Measurements from ENCODE around the gene INSL4.

The INSL4 gene

DNA sequence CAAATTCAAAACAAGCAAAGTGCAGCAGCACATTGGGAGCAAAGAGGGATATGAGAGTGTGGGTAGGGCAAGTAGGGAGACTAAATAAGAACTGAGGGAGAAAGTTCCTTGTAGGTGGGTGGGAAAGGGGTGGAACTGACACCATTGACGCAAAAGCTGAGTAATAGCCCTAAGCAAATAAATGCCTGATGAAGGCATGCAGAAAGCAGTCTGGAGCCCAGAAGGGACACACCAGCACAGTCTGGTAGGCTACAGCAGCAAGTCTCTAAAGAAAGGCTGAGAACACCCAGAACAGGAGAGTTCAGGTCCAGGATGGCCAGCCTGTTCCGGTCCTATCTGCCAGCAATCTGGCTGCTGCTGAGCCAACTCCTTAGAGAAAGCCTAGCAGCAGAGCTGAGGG lies at the start of gene INSL4:
TSS of gene INSL4 (plus strand) at position 208 of the 400 bp plus-strand sequence. CDS start at position 313, 105 bp downstream.
- no peak within 1 kb of the TSS for H3K9ac ChIP-seq (ENCODE audit: low read length in 5 of 5)
- no peaks in the 10 kb centered on the region for H3K4me1 ChIP-seq (ENCODE audit: control insufficient read depth in 5 of 5, insufficient read depth in 5 of 5, low read length in 5 of 5)
- H3K27ac ChIP-seq (ENCODE audit: low read depth, low read length) = no peak within 1 kb of the TSS
- peaks cover 0 to 3% (median 0%) of the 10 kb centered on the region in 5 donors for H3K9me3 ChIP-seq (ENCODE audit: control insufficient read depth in 5 of 5, low read length in 5 of 5)
- no peak within 1 kb of the TSS for H3K4me3 ChIP-seq (ENCODE audit: low read depth in 1 of 5, low read length in 5 of 5)
- no peaks in the 10 kb centered on the region for H3K36me3 ChIP-seq (ENCODE audit: control insufficient read depth in 5 of 5, insufficient read depth in 5 of 5, low read length in 5 of 5)
- no peaks in the 10 kb centered on the region for H3K27me3 ChIP-seq (ENCODE audit: control insufficient read depth in 5 of 5, insufficient read depth in 4 of 5, low read length in 5 of 5)

DNA sequence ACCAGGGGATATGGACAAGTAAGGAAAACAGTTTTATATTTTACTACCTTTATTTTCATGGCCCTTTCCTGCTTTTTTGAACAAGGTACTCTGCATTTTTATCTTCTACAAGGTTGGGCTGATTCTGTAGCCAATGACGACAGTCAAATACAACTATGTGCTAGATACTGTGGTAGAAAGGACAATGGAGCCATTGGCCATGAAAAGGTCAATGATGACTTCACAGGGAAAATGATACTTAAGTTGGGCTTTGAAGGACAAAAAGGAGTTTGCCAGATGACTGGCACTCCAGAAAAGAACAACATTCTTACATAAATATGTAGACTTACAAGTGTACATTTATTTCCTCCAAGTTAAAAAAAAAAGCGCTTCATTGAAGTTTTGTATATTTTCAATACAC lies 46.4 kb upstream of the INSL4 start:
- H3K4me3 ChIP-seq (ENCODE audit: low read depth in 1 of 5, low read length in 5 of 5) = no peak overlapping the region
- no peak overlapping the region for H3K9ac ChIP-seq (ENCODE audit: low read length in 5 of 5)
- H3K27me3 ChIP-seq (ENCODE audit: control insufficient read depth in 5 of 5, insufficient read depth in 4 of 5, low read length in 5 of 5) = peaks cover 0 to 7% (median 0%) of the 10 kb centered on the region in 5 donors
- peaks cover 0 to 7% (median 6%) of the 10 kb centered on the region in 5 donors for H3K4me1 ChIP-seq (ENCODE audit: control insufficient read depth in 5 of 5, insufficient read depth in 5 of 5, low read length in 5 of 5)
- H3K9me3 ChIP-seq (ENCODE audit: control insufficient read depth in 5 of 5, low read length in 5 of 5) = peaks cover 0 to 3% (median under 1%) of the 10 kb centered on the region in 5 donors
- H3K27ac ChIP-seq (ENCODE audit: low read depth, low read length) = no peak overlapping the region
- H3K36me3 ChIP-seq (ENCODE audit: control insufficient read depth in 5 of 5, insufficient read depth in 5 of 5, low read length in 5 of 5) = no peaks in the 10 kb centered on the region

DNA sequence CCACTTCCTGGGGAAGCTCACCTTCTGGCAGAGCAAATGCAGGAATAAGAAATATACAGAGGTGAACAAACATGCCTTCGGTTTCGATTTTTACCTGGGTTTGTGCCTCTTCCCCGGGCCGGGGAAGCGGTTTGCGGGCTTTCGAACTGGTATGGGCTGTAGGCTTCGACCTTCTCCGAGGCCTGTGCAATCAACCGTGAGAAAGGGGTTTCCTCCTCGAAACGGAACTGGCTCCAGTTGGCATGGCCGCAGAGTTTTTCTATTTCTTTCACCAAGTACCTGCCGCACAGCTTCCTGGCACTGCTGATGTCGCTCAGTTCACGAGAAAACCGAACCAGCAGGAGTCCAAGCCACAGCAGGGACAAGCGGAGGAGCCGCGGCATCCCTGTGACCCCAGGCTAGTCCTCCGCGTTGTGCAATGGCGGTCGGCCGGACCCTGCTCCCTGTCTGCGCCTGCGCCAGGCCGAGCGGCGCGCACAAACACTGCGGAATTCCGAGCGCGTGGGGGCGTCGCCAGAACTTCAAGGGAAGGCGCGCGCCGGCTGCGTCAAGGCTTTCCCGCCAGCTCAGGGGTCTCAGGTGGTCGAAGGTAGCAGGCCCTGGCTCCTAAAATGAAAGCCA lies 45.9 kb upstream of the INSL4 start, which contains the start of gene INSL6:
TSS of gene INSL6 (minus strand) at position 420 of the 621 bp plus-strand sequence. CDS start at position 383, 37 bp downstream.
- Histone ChIP-seq H3K4me1 (ENCODE audit: control insufficient read depth in 5 of 5, insufficient read depth in 5 of 5, low read length in 5 of 5) (peaks cover 0 to 7% (median 6%) of the 10 kb centered on the region in 5 donors), H3K27ac (ENCODE audit: low read depth, low read length) (no peak within 1 kb of the TSS), H3K4me3 (ENCODE audit: low read depth in 1 of 5, low read length in 5 of 5) (no peak within 1 kb of the TSS), H3K27me3 (ENCODE audit: control insufficient read depth in 5 of 5, insufficient read depth in 4 of 5, low read length in 5 of 5) (peaks cover 0 to 7% (median 0%) of the 10 kb centered on the region in 5 donors), H3K36me3 (ENCODE audit: control insufficient read depth in 5 of 5, insufficient read depth in 5 of 5, low read length in 5 of 5) (no peaks in the 10 kb centered on the region), H3K9me3 (ENCODE audit: control insufficient read depth in 5 of 5, low read length in 5 of 5) (peaks cover 0 to 3% (median 0%) of the 10 kb centered on the region in 5 donors), H3K9ac (ENCODE audit: low read length in 5 of 5) (no peak within 1 kb of the TSS)

DNA sequence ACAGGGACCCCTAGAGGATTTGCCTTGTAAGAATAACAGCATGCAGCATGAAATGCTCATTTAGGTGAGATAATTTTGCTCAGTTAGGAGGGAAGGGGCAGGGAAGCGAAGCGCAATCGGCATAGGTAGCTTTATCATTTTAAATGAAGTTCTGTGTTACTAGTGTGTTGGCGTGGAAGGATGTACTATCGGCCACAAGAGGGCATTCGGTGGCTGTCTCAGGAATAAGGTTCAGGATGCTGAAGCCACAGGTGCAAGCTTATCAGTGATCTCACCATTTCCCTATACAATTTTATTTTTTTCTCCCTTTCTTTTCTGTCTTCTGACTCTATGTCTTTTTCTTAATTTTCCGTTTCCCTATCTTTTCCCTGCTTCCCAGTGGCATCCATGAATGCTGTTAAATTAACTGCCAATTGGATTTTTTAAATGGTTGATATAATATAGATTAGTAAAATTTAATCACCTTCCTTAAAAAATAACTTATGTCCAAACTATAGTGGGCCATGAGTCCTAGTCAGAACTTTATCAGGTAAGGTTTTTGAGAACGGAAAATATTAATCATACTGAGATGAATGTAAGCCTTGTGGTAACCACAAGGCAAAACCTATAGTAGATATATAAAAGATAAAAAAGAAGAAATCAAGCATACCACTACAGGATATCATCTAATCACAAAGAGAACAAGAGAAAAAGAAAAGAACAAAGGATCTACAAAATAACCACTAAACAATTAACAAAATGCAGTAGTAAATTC lies 44.6 kb upstream of the INSL4 start:
- peaks cover 0 to 3% (median 0%) of the 10 kb centered on the region in 5 donors for H3K9me3 ChIP-seq (ENCODE audit: control insufficient read depth in 5 of 5, low read length in 5 of 5)
- peaks cover 0 to 7% (median 6%) of the 10 kb centered on the region in 5 donors for H3K4me1 ChIP-seq (ENCODE audit: control insufficient read depth in 5 of 5, insufficient read depth in 5 of 5, low read length in 5 of 5)
- H3K9ac ChIP-seq (ENCODE audit: low read length in 5 of 5) = no peak overlapping the region
- H3K4me3 ChIP-seq (ENCODE audit: low read depth in 1 of 5, low read length in 5 of 5) = no peak overlapping the region
- no peaks in the 10 kb centered on the region for H3K36me3 ChIP-seq (ENCODE audit: control insufficient read depth in 5 of 5, insufficient read depth in 5 of 5, low read length in 5 of 5)
- H3K27ac ChIP-seq (ENCODE audit: low read depth, low read length) = no peak overlapping the region
- H3K27me3 ChIP-seq (ENCODE audit: control insufficient read depth in 5 of 5, insufficient read depth in 4 of 5, low read length in 5 of 5) = peaks cover 0 to 7% (median 0%) of the 10 kb centered on the region in 5 donors

DNA sequence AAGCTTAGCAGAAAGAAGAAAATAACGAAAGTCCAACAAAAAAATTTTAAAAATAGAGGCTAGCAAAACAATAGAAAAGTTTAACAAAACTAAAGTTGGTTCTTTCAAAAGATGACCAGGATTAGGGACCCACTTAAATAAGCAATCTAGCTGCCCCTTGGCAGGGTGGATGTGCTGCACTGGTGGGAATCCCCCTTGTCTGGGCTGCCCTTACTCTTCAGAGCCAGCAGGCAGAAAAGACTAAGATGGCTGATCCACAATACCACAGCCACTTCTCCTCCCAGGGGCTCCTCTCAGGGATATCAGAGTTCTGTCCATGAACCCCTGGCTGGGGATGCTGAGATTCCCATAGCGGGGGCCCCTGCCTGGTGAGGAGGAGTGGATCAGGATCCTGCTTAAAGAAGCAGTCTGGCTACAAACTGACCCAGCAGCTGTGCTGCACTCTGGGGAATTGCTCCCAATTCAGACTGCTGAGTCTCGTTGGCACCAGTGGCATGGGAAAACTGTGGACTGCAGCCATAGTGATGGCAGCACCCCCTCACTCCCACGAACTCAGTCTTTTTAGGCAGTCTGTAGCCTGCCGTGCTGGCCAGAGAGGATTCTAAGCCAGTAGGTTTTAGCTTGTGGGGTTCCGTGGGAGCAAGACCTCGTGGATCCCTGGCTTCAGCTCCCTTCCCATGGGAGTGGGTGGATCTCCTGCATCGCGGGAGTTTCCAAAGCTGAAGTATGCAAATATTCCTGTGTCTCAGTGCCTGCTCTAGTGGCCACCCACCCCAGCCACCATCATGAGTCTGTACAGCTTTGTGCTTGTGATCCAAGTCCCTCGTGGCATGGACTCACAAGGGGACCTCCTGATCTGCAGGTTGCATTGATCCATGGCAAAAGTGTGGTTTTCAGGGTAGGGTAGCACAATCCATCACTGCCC lies 42.9 kb upstream of the INSL4 start:
- Histone ChIP-seq H3K9ac (ENCODE audit: low read length in 5 of 5) (peak overlapping the region in 1 of 5 donors; percentile 96), H3K27me3 (ENCODE audit: control insufficient read depth in 5 of 5, insufficient read depth in 4 of 5, low read length in 5 of 5) (peaks cover 0 to 7% (median 0%) of the 10 kb centered on the region in 5 donors), H3K27ac (ENCODE audit: low read depth, low read length) (no peak overlapping the region), H3K36me3 (ENCODE audit: control insufficient read depth in 5 of 5, insufficient read depth in 5 of 5, low read length in 5 of 5) (no peaks in the 10 kb centered on the region), H3K9me3 (ENCODE audit: control insufficient read depth in 5 of 5, low read length in 5 of 5) (peaks cover 0 to 3% (median 0%) of the 10 kb centered on the region in 5 donors), H3K4me3 (ENCODE audit: low read depth in 1 of 5, low read length in 5 of 5) (peak overlapping the region in 1 of 5 donors; percentile 45), H3K4me1 (ENCODE audit: control insufficient read depth in 5 of 5, insufficient read depth in 5 of 5, low read length in 5 of 5) (peaks cover 0 to 7% (median 6%) of the 10 kb centered on the region in 5 donors)

DNA sequence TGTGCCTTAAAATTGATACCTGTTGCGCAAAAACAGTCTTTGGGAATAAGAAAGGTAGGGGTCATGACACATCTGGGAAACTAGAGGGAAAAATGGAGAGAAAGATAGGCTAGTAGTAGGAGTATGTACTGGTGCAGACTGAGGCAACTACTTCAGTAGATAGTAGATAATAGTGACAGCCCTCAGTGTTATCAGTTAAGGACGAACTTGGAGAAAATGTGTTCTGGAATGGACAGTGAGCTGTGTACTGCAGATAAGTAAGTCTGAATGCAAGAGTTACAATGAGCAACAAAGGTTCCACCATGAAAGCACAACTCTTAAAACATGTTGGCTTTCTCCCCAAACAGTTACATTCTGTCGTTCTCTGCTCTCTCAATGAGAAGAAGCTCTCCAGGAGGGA lies 39.2 kb upstream of the INSL4 start:
- Histone ChIP-seq H3K4me3 (ENCODE audit: low read depth in 1 of 5, low read length in 5 of 5) (no peak overlapping the region), H3K4me1 (ENCODE audit: control insufficient read depth in 5 of 5, insufficient read depth in 5 of 5, low read length in 5 of 5) (peaks cover 0 to 7% (median 6%) of the 10 kb centered on the region in 5 donors), H3K27me3 (ENCODE audit: control insufficient read depth in 5 of 5, insufficient read depth in 4 of 5, low read length in 5 of 5) (peaks cover 0 to 7% (median 0%) of the 10 kb centered on the region in 5 donors), H3K36me3 (ENCODE audit: control insufficient read depth in 5 of 5, insufficient read depth in 5 of 5, low read length in 5 of 5) (no peaks in the 10 kb centered on the region), H3K9ac (ENCODE audit: low read length in 5 of 5) (no peak overlapping the region), H3K9me3 (ENCODE audit: control insufficient read depth in 5 of 5, low read length in 5 of 5) (peaks cover 0 to 3% (median 0%) of the 10 kb centered on the region in 5 donors), H3K27ac (ENCODE audit: low read depth, low read length) (no peak overlapping the region)

DNA sequence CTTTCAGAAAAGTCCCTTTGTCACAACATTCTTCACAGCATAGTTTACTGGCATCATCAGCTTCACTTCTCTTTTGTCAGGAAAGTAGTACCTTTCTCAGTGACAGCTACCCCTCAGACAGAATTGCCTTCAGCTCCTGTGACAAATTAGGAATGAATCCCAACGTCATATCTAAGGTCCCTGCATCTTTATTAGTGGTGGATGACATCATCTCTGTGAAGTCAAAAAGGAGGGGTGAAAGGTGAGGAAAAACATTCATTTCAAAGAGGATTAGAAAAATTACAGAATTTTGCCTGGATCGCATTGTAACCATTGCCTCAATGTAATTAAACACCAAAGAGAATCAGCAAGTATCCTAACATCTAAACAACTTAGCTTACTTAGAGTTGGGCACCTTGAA lies 37.9 kb upstream of the INSL4 start:
- Histone ChIP-seq H3K9ac (ENCODE audit: low read length in 5 of 5) (no peak overlapping the region), H3K4me3 (ENCODE audit: low read depth in 1 of 5, low read length in 5 of 5) (no peak overlapping the region), H3K27ac (ENCODE audit: low read depth, low read length) (no peak overlapping the region), H3K4me1 (ENCODE audit: control insufficient read depth in 5 of 5, insufficient read depth in 5 of 5, low read length in 5 of 5) (peaks cover 0 to 5% (median 3%) of the 10 kb centered on the region in 5 donors), H3K27me3 (ENCODE audit: control insufficient read depth in 5 of 5, insufficient read depth in 4 of 5, low read length in 5 of 5) (peaks cover 0 to 4% (median 0%) of the 10 kb centered on the region in 5 donors), H3K36me3 (ENCODE audit: control insufficient read depth in 5 of 5, insufficient read depth in 5 of 5, low read length in 5 of 5) (no peaks in the 10 kb centered on the region), H3K9me3 (ENCODE audit: control insufficient read depth in 5 of 5, low read length in 5 of 5) (peaks cover 0 to 5% (median 0%) of the 10 kb centered on the region in 5 donors)

DNA sequence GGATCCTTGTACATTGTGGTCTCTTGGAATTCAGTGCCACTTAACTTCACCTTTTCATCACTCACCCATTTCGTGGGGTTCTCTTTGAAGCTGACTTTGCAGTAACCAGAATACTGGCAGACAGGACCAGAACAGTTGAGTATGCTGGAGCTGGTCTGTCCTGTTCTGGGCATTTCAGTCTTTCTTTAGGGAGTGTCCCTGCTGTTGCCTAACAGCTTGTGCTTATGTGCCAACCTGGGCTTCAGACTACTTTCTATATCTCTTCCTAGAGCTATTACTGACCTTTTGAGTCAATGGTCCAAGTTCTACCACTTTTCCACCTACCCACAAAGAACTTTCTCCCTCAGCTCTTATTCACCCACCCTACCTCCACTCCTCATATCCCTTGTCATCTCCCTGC lies 35.8 kb upstream of the INSL4 start:
- Histone ChIP-seq H3K27ac (ENCODE audit: low read depth, low read length) (no peak overlapping the region), H3K9me3 (ENCODE audit: control insufficient read depth in 5 of 5, low read length in 5 of 5) (peaks cover 0 to 2% (median 0%) of the 10 kb centered on the region in 5 donors), H3K9ac (ENCODE audit: low read length in 5 of 5) (no peak overlapping the region), H3K27me3 (ENCODE audit: control insufficient read depth in 5 of 5, insufficient read depth in 4 of 5, low read length in 5 of 5) (no peaks in the 10 kb centered on the region), H3K36me3 (ENCODE audit: control insufficient read depth in 5 of 5, insufficient read depth in 5 of 5, low read length in 5 of 5) (no peaks in the 10 kb centered on the region), H3K4me1 (ENCODE audit: control insufficient read depth in 5 of 5, insufficient read depth in 5 of 5, low read length in 5 of 5) (no peaks in the 10 kb centered on the region), H3K4me3 (ENCODE audit: low read depth in 1 of 5, low read length in 5 of 5) (no peak overlapping the region)

DNA sequence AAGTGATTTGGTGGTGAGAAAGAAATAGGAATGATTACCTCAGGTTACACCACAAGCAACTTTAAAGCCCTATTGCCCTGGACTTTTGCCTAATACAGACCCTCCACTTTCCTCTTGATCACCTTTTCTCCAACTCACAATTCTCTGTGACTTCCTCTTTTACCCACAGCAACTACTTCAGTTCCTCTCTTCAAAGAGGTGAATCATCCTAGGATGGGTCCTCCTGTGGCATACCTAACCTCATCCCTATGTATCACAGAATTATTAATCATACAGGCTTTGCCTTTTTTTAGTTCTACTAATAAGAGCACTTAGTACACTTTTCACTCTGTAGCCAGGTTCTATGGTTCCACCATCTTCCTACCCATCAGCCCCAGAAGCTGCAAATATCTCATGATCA lies 26.1 kb upstream of the INSL4 start:
- Histone ChIP-seq H3K4me1 (ENCODE audit: control insufficient read depth in 5 of 5, insufficient read depth in 5 of 5, low read length in 5 of 5) (no peaks in the 10 kb centered on the region), H3K9me3 (ENCODE audit: control insufficient read depth in 5 of 5, low read length in 5 of 5) (no peaks in the 10 kb centered on the region), H3K27me3 (ENCODE audit: control insufficient read depth in 5 of 5, insufficient read depth in 4 of 5, low read length in 5 of 5) (no peaks in the 10 kb centered on the region), H3K9ac (ENCODE audit: low read length in 5 of 5) (no peak overlapping the region), H3K36me3 (ENCODE audit: control insufficient read depth in 5 of 5, insufficient read depth in 5 of 5, low read length in 5 of 5) (no peaks in the 10 kb centered on the region), H3K4me3 (ENCODE audit: low read depth in 1 of 5, low read length in 5 of 5) (no peak overlapping the region), H3K27ac (ENCODE audit: low read depth, low read length) (no peak overlapping the region)

Measured in subcutaneous abdominal adipose tissue (tissue), 5 donors.